Vagina (tissue), 2 donors: ENCODE data around the gene CCNT2. TPM values are rescaled to one million over a fixed set of nuclear protein-coding genes. Genes with fewer than 3 reads are reported as not detected.

Experiments
- DNase-seq, 2 donors: peaks; one replicate each; pipeline ENCODE4 v3.0.0-alpha.2; 2017; ENCODE audit errors: extremely low spot score in 2 of 2
- H3K27ac ChIP-seq: fragments of 200-600 bp; sonication (generic); one replicate; pipeline ENCODE4 v1.5.1; 2019
- H3K27me3 ChIP-seq: fragments of 200-600 bp; sonication (generic); one replicate; pipeline ENCODE4 v1.5.1; 2019
- H3K36me3 ChIP-seq, 2 donors: fragments of 200-600 bp; sonication (generic); one replicate each; pipeline ENCODE4 v1.5.1; 2017 to 2019
- H3K4me1 ChIP-seq: fragments of 200-600 bp; sonication (generic); one replicate; pipeline ENCODE4 v1.5.1; 2019
- H3K4me3 ChIP-seq, 2 donors: fragments of 200-600 bp; sonication (generic); 1 replicate in 1 of 2; 2 replicates in 1 of 2; pipeline ENCODE4 v1.5.1; 2016 to 2019
- H3K9me3 ChIP-seq: fragments of 200-600 bp; sonication (generic); one replicate; pipeline ENCODE4 v1.5.1; 2019
- POLR2A ChIP-seq, 2 donors: fragments of 450-650 bp; IDR thresholded peaks; one replicate each; pipeline ENCODE4 v1.6.1; 2017; ENCODE audit warnings: antibody characterized with exemption in 2 of 2, mild to moderate bottlenecking in 2 of 2, moderate library complexity in 2 of 2
- POLR2AphosphoS5 ChIP-seq, 2 donors: sonication (generic); formaldehyde crosslinking; IDR thresholded peaks; one replicate each; pipeline ENCODE4 v1.9.0; 2017; ENCODE audit warnings: antibody characterized with exemption in 2 of 2, mild to moderate bottlenecking in 2 of 2, low read depth in 1 of 2; ENCODE audit not compliant: insufficient read depth in 1 of 2
- intact Hi-C: fragments of 100-400 bp; cut with DNase I; formaldehyde crosslinking; loops from one replicate; pipeline ENCODE4 v1.15.1; 2023
- total RNA-seq: library from RNA; depleted of rRNA; stranded (reverse); fragments of >200 nt; gene quantifications from one replicate; pipeline ENCODE4 v1.2.3, GENCODE V29; 2016
- TF ChIP-seq, protein P1 (sequence below), 3 experiments: fragments of 450-650 bp in 2 of 3; fragments of 200-600 bp in 1 of 3; sonication (generic) in 1 of 3; IDR thresholded peaks; one replicate each; pipeline ENCODE4 v1.5.1; 2017 to 2019; ENCODE audit warnings: antibody characterized with exemption in 3 of 3, mild to moderate bottlenecking in 2 of 3, moderate library complexity in 2 of 3

CCNT2 gene
- total RNA-seq, 1 donor from 2014 or later = 34.6 TPM

DNA sequence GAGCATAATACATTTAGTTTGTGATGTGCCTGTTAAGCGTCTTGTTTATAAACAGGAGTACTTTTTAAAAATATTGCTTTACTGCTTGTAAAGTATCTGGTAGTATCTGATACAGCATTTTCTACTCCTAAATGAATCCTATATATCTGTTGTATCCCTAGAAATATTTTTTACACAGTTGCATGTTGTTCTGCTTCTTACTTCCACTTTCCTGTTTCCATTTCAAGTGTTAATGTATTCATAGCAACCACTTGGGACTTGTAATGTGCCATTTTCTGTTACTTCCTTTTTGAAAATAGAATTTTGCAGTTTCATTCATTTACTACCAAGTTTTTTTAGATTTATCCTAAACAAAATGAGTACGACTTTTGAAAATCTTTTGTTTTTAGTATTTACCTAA is 24.9 kb downstream of the CCNT2 start:
- no peaks in the 10 kb centered on the region for H3K27me3 ChIP-seq
- H3K4me1 ChIP-seq = peaks cover 3% of the 10 kb centered on the region
- no peak overlapping the region for H3K27ac ChIP-seq
- intact Hi-C loops = no loop called here
- no peak for DNase-seq
- H3K4me3 ChIP-seq = no peak overlapping the region
- TF ChIP-seq POLR2A (IDR thresholded peaks at IDR 0.05) (no peak), POLR2AphosphoS5 (IDR thresholded peaks at IDR 0.05; ENCODE audit: insufficient read depth in 1 of 2, low read depth in 1 of 2) (no peak)
- TF ChIP-seq, protein P1, sequence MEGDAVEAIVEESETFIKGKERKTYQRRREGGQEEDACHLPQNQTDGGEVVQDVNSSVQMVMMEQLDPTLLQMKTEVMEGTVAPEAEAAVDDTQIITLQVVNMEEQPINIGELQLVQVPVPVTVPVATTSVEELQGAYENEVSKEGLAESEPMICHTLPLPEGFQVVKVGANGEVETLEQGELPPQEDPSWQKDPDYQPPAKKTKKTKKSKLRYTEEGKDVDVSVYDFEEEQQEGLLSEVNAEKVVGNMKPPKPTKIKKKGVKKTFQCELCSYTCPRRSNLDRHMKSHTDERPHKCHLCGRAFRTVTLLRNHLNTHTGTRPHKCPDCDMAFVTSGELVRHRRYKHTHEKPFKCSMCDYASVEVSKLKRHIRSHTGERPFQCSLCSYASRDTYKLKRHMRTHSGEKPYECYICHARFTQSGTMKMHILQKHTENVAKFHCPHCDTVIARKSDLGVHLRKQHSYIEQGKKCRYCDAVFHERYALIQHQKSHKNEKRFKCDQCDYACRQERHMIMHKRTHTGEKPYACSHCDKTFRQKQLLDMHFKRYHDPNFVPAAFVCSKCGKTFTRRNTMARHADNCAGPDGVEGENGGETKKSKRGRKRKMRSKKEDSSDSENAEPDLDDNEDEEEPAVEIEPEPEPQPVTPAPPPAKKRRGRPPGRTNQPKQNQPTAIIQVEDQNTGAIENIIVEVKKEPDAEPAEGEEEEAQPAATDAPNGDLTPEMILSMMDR (IDR thresholded peaks at IDR 0.05) = no peak
- peaks cover 0 to 38% of the 10 kb centered on the region in 2 donors for H3K36me3 ChIP-seq
- H3K9me3 ChIP-seq = no peaks in the 10 kb centered on the region

DNA sequence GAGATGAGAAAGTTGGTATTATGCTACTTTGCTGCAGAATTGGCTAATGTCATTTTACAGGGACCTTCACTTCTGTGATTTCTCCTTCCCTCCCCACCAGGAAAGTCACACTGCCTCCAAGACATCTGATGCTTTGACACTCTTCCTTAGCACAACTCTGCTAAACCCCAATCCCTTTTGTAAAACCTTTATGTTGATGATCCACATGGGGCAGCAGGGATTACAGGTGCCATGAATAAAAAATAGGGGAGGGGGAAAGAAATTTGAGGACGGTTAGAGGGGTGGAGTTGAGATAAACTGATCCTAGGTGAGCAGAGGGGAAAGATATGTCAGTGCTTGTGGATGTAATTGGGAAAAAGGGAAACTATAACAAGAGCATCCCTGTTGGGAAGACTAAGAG is 26.4 kb downstream of the CCNT2 start:
- intact Hi-C loops = no loop called here
- Histone ChIP-seq H3K27me3 (no peaks in the 10 kb centered on the region), H3K27ac (no peak overlapping the region), H3K9me3 (no peaks in the 10 kb centered on the region), H3K4me3 (no peak overlapping the region), H3K36me3 (peaks cover 0 to 41% of the 10 kb centered on the region in 2 donors), H3K4me1 (no peaks in the 10 kb centered on the region)
- no peak for DNase-seq
- TF ChIP-seq, protein P1 (IDR thresholded peaks at IDR 0.05) = no peak
- TF ChIP-seq POLR2AphosphoS5 (IDR thresholded peaks at IDR 0.05; ENCODE audit: insufficient read depth in 1 of 2, low read depth in 1 of 2) (no peak), POLR2A (IDR thresholded peaks at IDR 0.05) (no peak)

DNA sequence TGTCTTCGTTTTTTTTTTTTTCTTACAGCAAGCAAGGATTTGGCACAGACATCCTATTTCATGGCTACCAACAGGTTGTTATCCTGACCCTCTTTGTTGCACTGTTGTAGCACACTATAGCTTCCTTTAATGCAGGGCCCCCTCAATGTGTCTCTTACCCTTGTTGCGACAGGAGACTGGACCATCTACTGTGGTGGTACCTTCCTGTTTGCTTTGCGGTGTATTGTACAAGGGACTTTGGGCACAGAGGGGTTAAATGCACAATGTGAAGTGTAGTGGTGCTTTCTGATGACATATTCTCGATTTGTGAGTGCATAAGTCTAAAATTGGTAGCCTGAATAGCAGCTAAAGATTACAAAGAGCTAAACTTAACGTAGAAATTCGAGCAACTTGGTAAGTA is 27.5 kb downstream of the CCNT2 start:
- Histone ChIP-seq H3K4me3 (no peak overlapping the region), H3K27me3 (no peaks in the 10 kb centered on the region), H3K9me3 (no peaks in the 10 kb centered on the region), H3K4me1 (no peaks in the 10 kb centered on the region), H3K27ac (no peak overlapping the region), H3K36me3 (peaks cover 0 to 39% of the 10 kb centered on the region in 2 donors)
- no peak for DNase-seq
- intact Hi-C loops = no loop called here
- TF ChIP-seq, protein P1 (IDR thresholded peaks at IDR 0.05) = no peak
- TF ChIP-seq POLR2A (IDR thresholded peaks at IDR 0.05) (no peak), POLR2AphosphoS5 (IDR thresholded peaks at IDR 0.05; ENCODE audit: insufficient read depth in 1 of 2, low read depth in 1 of 2) (no peak)

DNA sequence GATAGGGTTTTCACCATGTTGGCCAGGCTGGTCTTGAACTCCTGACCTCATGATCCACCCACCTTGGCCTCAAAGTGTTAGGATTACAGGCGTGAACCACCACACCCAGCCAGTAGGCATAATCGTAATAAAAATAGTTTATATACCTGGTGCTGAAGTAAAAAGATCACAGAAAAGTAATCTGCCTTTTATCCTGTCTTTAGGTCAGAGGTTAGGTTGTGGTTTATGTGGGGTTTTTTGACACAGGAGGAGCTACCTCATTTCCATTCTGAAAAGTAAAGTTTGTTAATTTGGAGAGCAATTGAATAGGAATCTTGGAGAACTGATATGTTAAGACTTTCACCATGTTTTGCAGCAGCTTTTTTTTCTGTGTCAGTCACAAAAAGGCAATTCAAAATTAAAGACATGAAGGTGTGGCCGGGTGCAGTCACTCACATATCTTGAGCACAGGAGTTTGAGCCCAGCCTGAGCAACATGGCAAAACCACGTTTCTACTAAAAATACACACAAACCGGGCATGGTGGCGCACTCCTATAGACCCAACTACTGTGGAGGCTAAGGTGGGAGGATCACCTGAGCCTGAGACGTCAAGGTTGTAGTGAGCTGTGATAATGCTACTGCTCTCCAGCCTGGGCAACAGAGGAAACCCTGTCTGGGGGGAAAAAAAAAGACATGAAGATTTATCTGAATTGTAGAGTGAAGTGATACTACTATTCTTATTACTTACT is 31.5 kb downstream of the CCNT2 start:
- Histone ChIP-seq H3K27me3 (no peaks in the 10 kb centered on the region), H3K9me3 (no peaks in the 10 kb centered on the region), H3K4me1 (no peaks in the 10 kb centered on the region), H3K36me3 (peaks cover 0 to 61% of the 10 kb centered on the region in 2 donors), H3K27ac (no peak overlapping the region), H3K4me3 (no peak overlapping the region)
- intact Hi-C loops = no loop called here
- no peak for TF ChIP-seq POLR2AphosphoS5 (IDR thresholded peaks at IDR 0.05; ENCODE audit: insufficient read depth in 1 of 2, low read depth in 1 of 2)
- TF ChIP-seq POLR2A (IDR thresholded peaks at IDR 0.05) = no peak
- TF ChIP-seq, protein P1 (IDR thresholded peaks at IDR 0.05) = no peak
- no peak for DNase-seq

DNA sequence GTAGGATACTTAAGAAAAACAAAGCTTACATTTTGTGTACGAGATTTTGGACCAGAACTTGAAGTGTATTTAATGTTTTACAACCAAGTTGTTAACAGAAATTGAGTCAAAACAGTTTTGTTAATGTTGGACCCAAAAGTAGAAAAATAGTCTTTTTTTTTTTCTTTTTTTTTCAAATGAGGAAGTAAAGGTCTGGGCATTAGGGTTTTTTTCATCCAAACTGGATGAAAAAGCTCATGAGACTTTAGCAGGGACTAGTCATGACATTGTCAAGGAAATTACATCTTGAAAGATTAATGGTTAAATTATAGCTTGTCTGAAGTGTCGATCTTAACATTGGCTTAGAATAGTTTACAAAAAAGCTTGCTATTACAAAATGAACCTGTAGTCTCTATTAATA is 32.3 kb downstream of the CCNT2 start:
- TF ChIP-seq POLR2AphosphoS5 (IDR thresholded peaks at IDR 0.05; ENCODE audit: insufficient read depth in 1 of 2, low read depth in 1 of 2) (no peak), POLR2A (IDR thresholded peaks at IDR 0.05) (no peak)
- TF ChIP-seq, protein P1 (IDR thresholded peaks at IDR 0.05) = no peak
- no peak for DNase-seq
- intact Hi-C loops = no loop called here
- Histone ChIP-seq H3K36me3 (peaks cover 0 to 65% of the 10 kb centered on the region in 2 donors), H3K9me3 (no peaks in the 10 kb centered on the region), H3K4me1 (no peaks in the 10 kb centered on the region), H3K4me3 (no peak overlapping the region), H3K27ac (no peak overlapping the region), H3K27me3 (no peaks in the 10 kb centered on the region)
